AG20443 (cell line): ENCODE measurements around the gene UCP2.
A peak's percentile ranks its signal among the peaks of the same experiment; 100 is the strongest.
"Not testable (repeated sequence)": the region's sequence is repeated elsewhere in the genome, so short reads cannot be mapped to it uniquely, and the experiment has no call there.

Experiments used
- DNase-seq: peaks from one replicate; pipeline ENCODE4 v3.0.0; 2012; ENCODE audit warnings: low spot score, mixed read lengths

The UCP2 gene

GRCh38 chr11:73995731-73996130, 13.1 kb upstream of the UCP2 start:
- DNase-seq: no peak

- DNase-seq: no peak
These were observed 12.6 kb upstream of the UCP2 start for GRCh38 chr11:73995247-73995646.

GRCh38 chr11:73991471-73992006, 8.9 kb upstream of the UCP2 start:
- DNase-seq: no peak

GRCh38 chr11:73990730-73991129, 8.1 kb upstream of the UCP2 start:
- DNase-seq: no peak

GRCh38 chr11:73989156-73989555, 6.5 kb upstream of the UCP2 start:
- no peak for DNase-seq

GRCh38 chr11:73988227-73988626, 5.6 kb upstream of the UCP2 start:
- DNase-seq: no peak

- DNase-seq: not testable (repeated sequence)
These were observed 3.0 kb upstream of the UCP2 start for GRCh38 chr11:73985661-73986060.

GRCh38 chr11:73983741-73984538, 1.3 kb upstream of the UCP2 start:
- DNase-seq: no peak

- peak; percentile 98 for DNase-seq
These were observed 522 bp upstream of the UCP2 start for GRCh38 chr11:73982990-73983740.

- no peak for DNase-seq
These were observed 1.4 kb downstream of the UCP2 start for GRCh38 chr11:73981051-73981805.

GRCh38 chr11:73980001-73980961, 2.4 kb downstream of the UCP2 start:
- DNase-seq: no peak

GRCh38 chr11:73978576-73979086, 4.0 kb downstream of the UCP2 start:
- DNase-seq: peak; percentile 59

- DNase-seq: no peak
These were observed 4.7 kb downstream of the UCP2 start for GRCh38 chr11:73977856-73978519.

- DNase-seq: no peak
These were observed 6.0 kb downstream of the UCP2 start for GRCh38 chr11:73976451-73977151.

GRCh38 chr11:73975479-73975757, 7.2 kb downstream of the UCP2 start:
- DNase-seq: no peak

GRCh38 chr11:73974604-73975478, 7.8 kb downstream of the UCP2 start:
- no peak for DNase-seq

- DNase-seq: no peak
These were observed 9.8 kb downstream of the UCP2 start for GRCh38 chr11:73972620-73973449.

GRCh38 chr11:73972187-73972586, 10.5 kb downstream of the UCP2 start:
- DNase-seq: no peak
